Suprapubic skin (tissue), 4 donors: ENCODE measurements around the gene NT5C3B.

Experiments
- CTCF ChIP-seq, 2 donors: fragments of 200-600 bp in 1 of 2; fragments of 450-650 bp in 1 of 2; sonication (generic) in 1 of 2; IDR thresholded peaks; one replicate each; pipeline ENCODE4 v1.5.1; 2016 to 2019; ENCODE audit warnings: antibody characterized with exemption in 2 of 2, mild to moderate bottlenecking in 1 of 2, moderate library complexity in 1 of 2
- EP300 ChIP-seq: sonication (generic); formaldehyde crosslinking; IDR thresholded peaks from one replicate; pipeline ENCODE4 v1.6.1; 2017; ENCODE audit warnings: antibody characterized with exemption
- POLR2A ChIP-seq, 2 donors: fragments of 450-650 bp; IDR thresholded peaks; one replicate each; pipeline ENCODE4 v1.6.1; 2017; ENCODE audit warnings: antibody characterized with exemption in 2 of 2, mild to moderate bottlenecking in 2 of 2, moderate library complexity in 2 of 2
- POLR2AphosphoS5 ChIP-seq, 3 donors: sonication (generic); formaldehyde crosslinking; IDR thresholded peaks; one replicate each; pipeline ENCODE4 v1.6.1; 2017; ENCODE audit warnings: antibody characterized with exemption in 3 of 3

GRCh38 chr17:41873559-41874292 is 37.7 kb upstream of the NT5C3B start:
- no peak for TF ChIP-seq CTCF (IDR thresholded peaks at IDR 0.05)
- TF ChIP-seq EP300 = no peak
- no peak for TF ChIP-seq POLR2AphosphoS5 (IDR thresholded peaks at IDR 0.05)
- TF ChIP-seq POLR2A (IDR thresholded peaks at IDR 0.05) = no peak
